Endothelial cell of umbilical vein (primary cell): Measurements from ENCODE around the gene RNF213. TPM values are rescaled to one million over a fixed set of nuclear protein-coding genes. Genes with fewer than 3 reads are reported as not detected.

ENCODE experiments used
- BruUV-seq: library from RNA; stranded (reverse); fragments of 400-500 nt; replicated peaks from 2 replicates; lab custom pipeline; 2021; lab: Mats Ljungman, UMichigan
- CTCF ChIA-PET: fragments of 300-600, 350-600 bp; sonication (Branson Sonifier 250); formaldehyde crosslinking; loops from one replicate; lab custom pipeline; 2021; ENCODE audit warnings: antibody characterized with exemption, inconsistent platforms; lab: Charles Lee
- POLR2A ChIA-PET: fragments of 300-600, 350-600 bp; sonication (Branson Sonifier 250); formaldehyde crosslinking; loops from one replicate; lab custom pipeline; 2021; ENCODE audit warnings: antibody characterized with exemption, inconsistent platforms; lab: Charles Lee
- DNase-seq: peaks from one replicate; pipeline ENCODE4 v3.0.0-alpha.2; 2011; ENCODE audit warnings: low read depth, low spot score
- FAIRE-seq: peaks from 2 replicates; lab custom pipeline; 2011; peaks lifted over from hg19 to GRCh38; lab: Jason Lieb, UNC
- H2AFZ ChIP-seq: 2 replicates; pipeline ENCODE4 v1.6.0; 2012; ENCODE audit warnings: low read depth, low read length, control low read depth, inconsistent platforms
- H3K27ac ChIP-seq: 2 replicates; pipeline ENCODE4 v1.5.1; 2011; ENCODE audit warnings: low read depth, mild to moderate bottlenecking, control low read depth, low read length, moderate library complexity; ENCODE audit not compliant: insufficient read depth
- H3K27me3 ChIP-seq, 2 experiments: 2 replicates each; pipeline versions ENCODE4 v1.6.0 to v1.6.1; 2011; ENCODE audit warnings: low read length in 2 of 2, mixed read lengths in 1 of 2; ENCODE audit not compliant: control insufficient read depth in 2 of 2, insufficient read depth in 2 of 2
- H3K36me3 ChIP-seq, 2 experiments: 2 replicates in 1 of 2; 3 replicates in 1 of 2; pipeline ENCODE4 v1.5.1; 2011; ENCODE audit warnings: low read length in 2 of 2, mild to moderate bottlenecking in 1 of 2, moderate library complexity in 1 of 2; ENCODE audit not compliant: control insufficient read depth in 2 of 2, insufficient read depth in 2 of 2; ENCODE audit errors: extremely low read depth in 1 of 2
- H3K4me1 ChIP-seq: 3 replicates; pipeline ENCODE4 v1.5.1; 2011; ENCODE audit warnings: mild to moderate bottlenecking, low read length; ENCODE audit not compliant: control insufficient read depth, insufficient read depth; ENCODE audit errors: extremely low read depth
- H3K4me2 ChIP-seq: 2 replicates; pipeline ENCODE4 v1.6.1; 2011; ENCODE audit warnings: low read length, control low read depth, mixed read lengths; ENCODE audit not compliant: insufficient read depth
- H3K4me3 ChIP-seq, 3 experiments: fragments of 200-600 bp in 1 of 3; sonication (generic), shearing (Covaris generic) in 1 of 3; replicated peaks in 1 of 3; 2 replicates each; pipeline ENCODE4 v1.5.1; 2011 to 2016; ENCODE audit warnings: control low read depth in 3 of 3, low read length in 3 of 3, mild to moderate bottlenecking in 2 of 3, inconsistent platforms in 1 of 3, low read depth in 1 of 3, moderate library complexity in 1 of 3; ENCODE audit not compliant: insufficient read depth in 1 of 3
- H3K79me2 ChIP-seq: 2 replicates; pipeline ENCODE4 v1.6.0; 2012; ENCODE audit warnings: low read length, inconsistent platforms; ENCODE audit not compliant: control insufficient read depth, insufficient read depth
- H3K9ac ChIP-seq: replicated peaks from 2 replicates; pipeline ENCODE3; 2011; ENCODE audit warnings: low read length, control low read depth; ENCODE audit not compliant: insufficient read depth; ENCODE audit errors: extremely low read depth
- H3K9me1 ChIP-seq: replicated peaks from 3 replicates; pipeline ENCODE4 v1.6.0; 2011; ENCODE audit warnings: mild to moderate bottlenecking, low read length; ENCODE audit not compliant: control insufficient read depth, insufficient read depth; ENCODE audit errors: extremely low read depth
- H3K9me3 ChIP-seq: replicated peaks from 2 replicates; pipeline ENCODE4 v1.5.1; 2012; ENCODE audit warnings: low read length, inconsistent platforms; ENCODE audit not compliant: control insufficient read depth, insufficient read depth
- H4K20me1 ChIP-seq: replicated peaks from 2 replicates; pipeline ENCODE3; 2011; ENCODE audit warnings: mild to moderate bottlenecking, low read length; ENCODE audit not compliant: control insufficient read depth, insufficient read depth; ENCODE audit errors: extremely low read depth
- CTCF ChIP-seq, 2 donors: IDR thresholded peaks; 1 replicate in 1 of 2; 2 replicates in 1 of 2; pipeline ENCODE4 v1.5.1; 2011; ENCODE audit warnings: low read length in 2 of 2, mild to moderate bottlenecking in 2 of 2, moderate library complexity in 2 of 2, control low read depth in 1 of 2, inconsistent platforms in 1 of 2, low read depth in 1 of 2; ENCODE audit not compliant: insufficient read depth in 1 of 2; ENCODE audit errors: extremely low read depth in 1 of 2
- EZH2 ChIP-seq: IDR thresholded peaks from 2 replicates; pipeline ENCODE4 v1.6.1; 2012; ENCODE audit warnings: borderline replicate concordance, low read depth, mild to moderate bottlenecking, moderate library complexity, low read length, inconsistent platforms; ENCODE audit not compliant: severe bottlenecking
- FOS ChIP-seq: IDR thresholded peaks from 2 replicates; pipeline ENCODE4 v1.6.1; 2011; ENCODE audit warnings: mild to moderate bottlenecking, low read length, moderate library complexity, borderline replicate concordance; ENCODE audit not compliant: insufficient read depth
- GATA2 ChIP-seq: IDR thresholded peaks from 2 replicates; pipeline ENCODE4 v1.7.0; 2011; ENCODE audit warnings: low read depth, mild to moderate bottlenecking, moderate library complexity, mixed read lengths, low read length; ENCODE audit not compliant: insufficient read length, insufficient read depth
- JUN ChIP-seq: IDR thresholded peaks from 2 replicates; pipeline ENCODE4 v1.6.1; 2011; ENCODE audit warnings: borderline replicate concordance, low read depth; ENCODE audit not compliant: insufficient read length, insufficient read depth
- MAX ChIP-seq: IDR thresholded peaks from 2 replicates; pipeline ENCODE4 v1.6.1; 2011; ENCODE audit not compliant: insufficient read depth, insufficient read length
- MYC ChIP-seq: IDR thresholded peaks from one replicate; pipeline ENCODE4 v1.6.1; 2011; ENCODE audit warnings: mild to moderate bottlenecking, low read depth, low read length
- POLR2A ChIP-seq: IDR thresholded peaks from 2 replicates; pipeline ENCODE4 v1.6.1; 2012; ENCODE audit warnings: low read depth, mild to moderate bottlenecking, control low read depth, low read length
- POLR2AphosphoS5 ChIP-seq: IDR thresholded peaks from 2 replicates; pipeline ENCODE4 v1.6.1; 2012; ENCODE audit warnings: low read depth, mild to moderate bottlenecking, control low read depth, low read length, moderate library complexity; ENCODE audit not compliant: insufficient read depth
- dilution Hi-C: fragments of 300-500 bp; cut with MboI; formaldehyde crosslinking; loops from one replicate; pipeline ENCODE4 v1.15.0; 2019; ENCODE audit warnings: low sequenced_read_pairs; ENCODE audit not compliant: extremely low pct_ligation_motif_present
- intact Hi-C: fragments of 100-400 bp; cut with micrococcal nuclease; formaldehyde crosslinking; loops from one replicate; pipeline ENCODE4 v1.10.0; 2022
- polyA plus RNA-seq, 4 experiments: library from polyadenylated mRNA; depleted of rRNA in 3 of 4; stranded (reverse) in 3 of 4; unstranded in 1 of 4; fragments of >200 nt; gene quantifications; 2 replicates each; pipeline versions ENCODE4 v1.2.1 to v1.2.3, GENCODE V29; 2011 to 2012; ENCODE audit warnings: missing spikeins in 1 of 4
- total RNA-seq: library from RNA; stranded (reverse); gene quantifications from 2 replicates; pipeline ENCODE4 v1.2.3, GENCODE V29; 2021

The RNF213 gene
- total and polyA plus RNA-seq, 2 donors (not counting 3 experiments of a cell fraction or from before 2014, with no cell fraction given) = 36.5 to 116 TPM

- no peaks in the 10 kb centered on the region for H3K9me1 ChIP-seq
- H3K27me3 ChIP-seq = no peaks in the 10 kb centered on the region
- no peaks in the 10 kb centered on the region for H4K20me1 ChIP-seq
- H3K4me1 ChIP-seq = no peaks in the 10 kb centered on the region
- no peak overlapping the region for H3K4me3 ChIP-seq
- dilution Hi-C loops = no loop called here
- TF ChIP-seq MAX = no peak
- no peak for TF ChIP-seq POLR2AphosphoS5
- no peak for TF ChIP-seq POLR2A
- TF ChIP-seq MYC = no peak
- TF ChIP-seq JUN = no peak
- TF ChIP-seq GATA2 = no peak
- no peak for TF ChIP-seq FOS
- no peak for TF ChIP-seq EZH2
- TF ChIP-seq CTCF (IDR thresholded peaks at IDR 0.05; ENCODE audit: extremely low read depth in 1 of 2, insufficient read depth in 1 of 2, low read depth in 1 of 2, low read length in 2 of 2) = no peak
- H3K27ac ChIP-seq = no peak overlapping the region
- FAIRE-seq (no peak), DNase-seq (no peak)
- peaks cover 3% of the 10 kb centered on the region for H3K79me2 ChIP-seq
- ChIA-PET POLR2A (no interaction called here), CTCF (interaction anchor here (2.8 kb wide), 1 partner anchor 18 kb away, joined by 10 read pairs; no protein-coding TSS in a partner anchor)
- no peaks in the 10 kb centered on the region for H3K9me3 ChIP-seq
- BruUV-seq = no TSS peak
- intact Hi-C loops = no loop called here
- H2AFZ ChIP-seq = no peak overlapping the region
- H3K4me2 ChIP-seq = no peak overlapping the region
- H3K36me3 ChIP-seq = peaks cover 11 to 52% of the 10 kb centered on the region in 2 experiments
- no peak overlapping the region for H3K9ac ChIP-seq
Observed at GRCh38 chr17:80212962-80213642, 47.5 kb upstream of the RNF213 start.
